Prostate gland (tissue), 2 donors: ENCODE results near the gene INPP5J. TPM values are rescaled to one million over a fixed set of nuclear protein-coding genes. Genes with fewer than 3 reads are reported as not detected.
A peak's percentile ranks its signal among the peaks of the same experiment; 100 is the strongest.

Source experiments
- DNase-seq: peaks from one replicate; pipeline ENCODE4 v3.0.0-alpha.2; 2019; ENCODE audit warnings: low spot score
- H3K27ac ChIP-seq, 2 donors: fragments of 200-600 bp; sonication (generic); 2 replicates each; pipeline ENCODE4 v1.5.1; 2017 to 2019
- H3K27me3 ChIP-seq: fragments of 200-600 bp; sonication (generic); replicated peaks from 2 replicates; pipeline ENCODE4 v1.5.1; 2019; ENCODE audit not compliant: insufficient read depth
- H3K36me3 ChIP-seq, 2 donors: fragments of 200-600 bp; sonication (generic); 1 replicate in 1 of 2; 2 replicates in 1 of 2; pipeline versions ENCODE4 v1.5.1 to v1.8.1; 2017 to 2019
- H3K4me1 ChIP-seq: fragments of 200-600 bp; sonication (generic); replicated peaks from 2 replicates; pipeline ENCODE4 v1.5.1; 2019
- H3K4me3 ChIP-seq, 2 donors: fragments of 200-600 bp; sonication (generic); 2 replicates each; pipeline ENCODE4 v1.5.1; 2017 to 2019
- H3K9me3 ChIP-seq: fragments of 200-600 bp; sonication (generic); 2 replicates; pipeline ENCODE4 v1.5.1; 2017
- CTCF ChIP-seq, 4 experiments: fragments of 200-600 bp in 2 of 4; fragments of 450-650 bp in 2 of 4; sonication (generic) in 2 of 4; IDR thresholded peaks; 1 replicate in 3 of 4; 2 replicates in 1 of 4; pipeline ENCODE4 v1.5.1; 2016 to 2019; ENCODE audit warnings: antibody characterized with exemption in 4 of 4, mild to moderate bottlenecking in 2 of 4, moderate library complexity in 2 of 4
- POLR2A ChIP-seq: fragments of 450-650 bp; IDR thresholded peaks from one replicate; pipeline ENCODE4 v1.6.1; 2016; ENCODE audit warnings: antibody characterized with exemption, mild to moderate bottlenecking
- POLR2AphosphoS5 ChIP-seq: sonication (generic); formaldehyde crosslinking; IDR thresholded peaks from one replicate; pipeline ENCODE4 v1.6.1; 2017; ENCODE audit warnings: antibody characterized with exemption
- WGBS: methylation state at CpG from one replicate; pipeline ENCODE4 v1.1.5; 2018; 5-methylcytosine and 5-hydroxymethylcytosine counted together
- intact Hi-C: fragments of 100-400 bp; cut with DNase I; formaldehyde crosslinking; loops from one replicate; pipeline ENCODE4 v1.14.2; 2022
- total RNA-seq, 2 donors: library from RNA; depleted of rRNA; stranded (reverse); fragments of >200 nt; gene quantifications; one replicate each; pipeline ENCODE4 v1.1.0, GENCODE V29; 2016

INPP5J gene
- total RNA-seq, 2 donors from 2014 or later = 14.4 to 33.3 TPM

GRCh38 chr22:31123292-31123602 lies 481 bp downstream of the INPP5J start:
- DNase-seq = no peak
- H3K36me3 ChIP-seq = no peaks in the 10 kb centered on the region
- H3K9me3 ChIP-seq = no peaks in the 10 kb centered on the region
- peaks cover 12% of the 10 kb centered on the region for H3K4me1 ChIP-seq
- 78% methylated on average over 3 of the region's 4 CpGs for WGBS
- peak overlapping the region; percentile 33 to 39 for H3K4me3 ChIP-seq
- no peaks in the 10 kb centered on the region for H3K27me3 ChIP-seq
- H3K27ac ChIP-seq = peak overlapping the region; percentile 28 to 60
- intact Hi-C loops = no loop called here
- TF ChIP-seq POLR2A = no peak

DNA sequence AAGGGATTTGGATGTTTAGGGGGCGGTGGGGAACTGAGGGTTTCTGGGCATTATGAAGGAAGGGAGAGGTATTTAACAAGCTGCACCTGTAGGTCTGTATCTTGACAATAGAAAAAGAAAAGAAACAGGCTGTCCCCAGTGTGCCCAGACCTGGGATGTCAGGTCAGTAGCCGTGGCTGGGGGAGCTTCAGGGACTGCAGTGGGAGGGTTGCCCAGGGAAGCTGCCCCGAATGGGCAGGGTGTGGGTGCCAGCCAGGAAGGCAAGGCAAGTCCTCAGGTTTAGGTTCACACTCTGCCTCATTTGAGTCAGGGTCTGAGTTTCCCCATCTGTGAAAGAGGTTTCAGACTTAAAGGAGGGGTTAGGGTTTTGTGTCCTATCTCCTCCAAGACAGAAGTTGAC lies 1.5 kb downstream of the INPP5J start:
- Histone ChIP-seq H3K27ac (no peak overlapping the region), H3K4me1 (peaks cover 12% of the 10 kb centered on the region)

GRCh38 chr22:31124811-31125465 lies 2.2 kb downstream of the INPP5J start:
- H3K27ac ChIP-seq = no peak overlapping the region
- H3K27me3 ChIP-seq = no peaks in the 10 kb centered on the region
- intact Hi-C loops = no loop called here
- H3K4me1 ChIP-seq = peaks cover 12% of the 10 kb centered on the region
- WGBS = 82% methylated on average over 14 of the region's 14 CpGs
- DNase-seq = no peak
- no peaks in the 10 kb centered on the region for H3K36me3 ChIP-seq
- H3K4me3 ChIP-seq = no peak overlapping the region
- H3K9me3 ChIP-seq = no peaks in the 10 kb centered on the region
- TF ChIP-seq POLR2A = no peak
- TF ChIP-seq POLR2AphosphoS5 = no peak
- no peak for TF ChIP-seq CTCF (IDR thresholded peaks at IDR 0.05)

More for the DNA sequence above, 1.5 kb downstream of the INPP5J start:
- no peak for TF ChIP-seq CTCF (IDR thresholded peaks at IDR 0.05)
- TF ChIP-seq POLR2A = no peak
- Histone ChIP-seq H3K27me3 (no peaks in the 10 kb centered on the region), H3K36me3 (no peaks in the 10 kb centered on the region), H3K9me3 (no peaks in the 10 kb centered on the region), H3K4me3 (no peak overlapping the region)
- DNase-seq = no peak
- 72% methylated on average over 3 of the region's 3 CpGs for WGBS
- intact Hi-C loops = no loop called here

DNA sequence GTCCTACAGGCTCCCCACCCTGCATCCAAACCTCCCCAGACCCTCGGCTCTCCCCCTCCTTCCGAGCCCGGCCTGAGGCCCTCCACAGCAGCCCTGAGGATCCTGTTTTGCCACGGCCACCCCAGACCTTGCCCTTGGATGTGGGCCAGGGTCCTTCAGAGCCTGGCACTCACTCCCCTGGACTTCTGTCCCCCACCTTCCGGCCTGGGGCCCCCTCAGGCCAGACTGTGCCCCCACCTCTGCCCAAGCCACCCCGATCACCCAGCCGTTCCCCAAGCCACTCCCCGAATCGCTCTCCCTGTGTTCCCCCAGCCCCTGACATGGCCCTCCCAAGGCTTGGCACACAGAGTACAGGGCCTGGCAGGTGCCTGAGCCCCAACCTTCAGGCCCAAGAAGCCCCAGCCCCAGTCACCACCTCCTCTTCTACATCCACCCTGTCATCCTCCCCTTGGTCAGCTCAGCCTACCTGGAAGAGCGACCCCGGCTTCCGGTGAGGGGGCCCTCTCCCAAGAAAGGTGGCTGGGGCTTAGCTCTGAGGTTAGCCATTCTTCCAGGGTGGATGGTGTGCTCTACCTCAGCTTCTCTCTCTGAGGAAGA lies 2.9 kb downstream of the INPP5J start:
- Histone ChIP-seq H3K36me3 (no peaks in the 10 kb centered on the region), H3K4me1 (peaks cover 12% of the 10 kb centered on the region), H3K9me3 (no peaks in the 10 kb centered on the region), H3K27me3 (no peaks in the 10 kb centered on the region), H3K27ac (no peak overlapping the region), H3K4me3 (no peak overlapping the region)
- no peak for TF ChIP-seq POLR2A
- no peak for TF ChIP-seq POLR2AphosphoS5
- TF ChIP-seq CTCF (IDR thresholded peaks at IDR 0.05) = no peak
- DNase-seq = no peak
- intact Hi-C loops = no loop called here
- WGBS = 89% methylated on average over 12 of the region's 12 CpGs

- DNase-seq = no peak
- Histone ChIP-seq H3K27ac (no peak overlapping the region), H3K9me3 (no peaks in the 10 kb centered on the region), H3K4me3 (no peak overlapping the region), H3K36me3 (no peaks in the 10 kb centered on the region), H3K4me1 (peaks cover 12% of the 10 kb centered on the region), H3K27me3 (no peaks in the 10 kb centered on the region)
- 90% methylated on average over 21 of the region's 22 CpGs for WGBS
- intact Hi-C loops = no loop called here
- TF ChIP-seq POLR2AphosphoS5 = no peak
- no peak for TF ChIP-seq CTCF (IDR thresholded peaks at IDR 0.05)
- TF ChIP-seq POLR2A = no peak
These were observed 3.5 kb downstream of the INPP5J start for GRCh38 chr22:31126128-31126868.
